ENCODE results near the gene BPI. TPM values are rescaled to one million over a fixed set of nuclear protein-coding genes. Genes with fewer than 3 reads are reported as not detected.

BPI gene
- total RNA-seq, 1 experiment from 2014 or later, result not detected

- H3K4me1 Mint-ChIP-seq, result peaks cover 19 to 32% of the 10 kb centered on the region in 2 experiments
These were observed 7.5 kb upstream of the BPI start for GRCh38 chr20:38296433-38296832.

More at GRCh38 chr20:38296433-38296832, 7.5 kb upstream of the BPI start:
- Histone ChIP-seq H3T11ph (ENCODE audit: low read length) (no peak overlapping the region), H2BK12ac (ENCODE audit: insufficient read length, low read depth, low read length) (no peak overlapping the region), H2AFZ (ENCODE audit: low read length) (no peak overlapping the region), H2BK20ac (ENCODE audit: low read depth, low read length, poor library complexity, severe bottlenecking) (no peak overlapping the region), H2BK5ac (ENCODE audit: insufficient read length, low read length) (no peak overlapping the region), H3K9ac (ENCODE audit: extremely low read depth, insufficient read length, low read length) (no peak overlapping the region), H3K27me3 (ENCODE audit: insufficient read depth, low read length) (no peaks in the 10 kb centered on the region), H4K5ac (ENCODE audit: insufficient read length, low read depth, low read length) (no peak overlapping the region), H3K14ac (ENCODE audit: insufficient read depth, low read length) (no peak overlapping the region), H2BK120ac (ENCODE audit: low read depth, low read length, poor library complexity, severe bottlenecking) (no peak overlapping the region), H3K56ac (ENCODE audit: insufficient read length, low read depth, low read length) (no peak overlapping the region), H3K9me3 (ENCODE audit: control insufficient read depth, low read depth, low read length) (no peaks in the 10 kb centered on the region), H3K18ac (ENCODE audit: insufficient read length, low read depth, low read length) (no peak overlapping the region), H3K23me2 (ENCODE audit: insufficient read length, low read depth, low read length, poor library complexity, severe bottlenecking) (no peaks in the 10 kb centered on the region), H3K79me1 (ENCODE audit: insufficient read depth, low read depth, low read length, poor library complexity, severe bottlenecking) (no peaks in the 10 kb centered on the region), H3K79me2 (ENCODE audit: insufficient read depth, low read length) (no peaks in the 10 kb centered on the region), H2AK5ac (ENCODE audit: insufficient read length, low read length) (no peak overlapping the region), H3K4me2 (ENCODE audit: insufficient read depth, insufficient read length, low read length) (no peak overlapping the region), H3K4me1 (ENCODE audit: insufficient read depth, low read length) (no peaks in the 10 kb centered on the region; the same call in 1 of the 2 replicates), H3K23ac (ENCODE audit: insufficient read length, low read depth, low read length) (no peak overlapping the region), H4K20me1 (ENCODE audit: control insufficient read depth, insufficient read depth, insufficient read length) (peaks cover 2% of the 10 kb centered on the region), H3K27ac (ENCODE audit: insufficient read length, low read depth, low read length) (no peak overlapping the region), H4K8ac (replicated peaks; ENCODE audit: insufficient read length, low read depth, low read length) (no peak overlapping the region), H2BK15ac (ENCODE audit: low read depth, low read length) (no peak overlapping the region), H3K4ac (ENCODE audit: low read depth, low read length) (no peak overlapping the region), H4K91ac (ENCODE audit: insufficient read length, low read depth, low read length) (no peak overlapping the region)
- WGBS (ENCODE audit: extremely low coverage, insufficient read length, low lambda C conversion rate), result no CpG with 5 or more reads among the region's 11 CpGs
- TF ChIP-seq CTCF (conservative IDR thresholded peaks at IDR 0.05), result no peak
- H3K27me3 Mint-ChIP-seq (ENCODE audit: low read depth), result no peaks in the 10 kb centered on the region
- no peaks in the 10 kb centered on the region; a peak in 1 of 7 replicates for H3K36me3 Mint-ChIP-seq (ENCODE audit: insufficient read depth in 1 of 3, low read depth in 3 of 3)
- no peaks in the 10 kb centered on the region; a peak in 1 of 5 replicates for H3K9me3 Mint-ChIP-seq
- H3K4me3 Mint-ChIP-seq, result no peak overlapping the region
- no peak for DNase-seq
- no peak overlapping the region; a peak in 1 of 7 replicates for H3K27ac Mint-ChIP-seq
